Neural progenitor cell (in vitro differentiated cells): ENCODE measurements around the gene GP5. TPM values are rescaled to one million over a fixed set of nuclear protein-coding genes. Genes with fewer than 3 reads are reported as not detected.

Experiments used
- DNase-seq: peaks from one replicate; pipeline ENCODE4 v3.0.0-alpha.2; 2016; ENCODE audit warnings: low spot score
- H2AFZ ChIP-seq: fragments of 200-600 bp; sonication (generic); replicated peaks from 2 replicates; pipeline ENCODE4 v1.6.1; 2016; ENCODE audit warnings: antibody characterized with exemption
- H3F3A ChIP-seq: fragments of 200-600 bp; sonication (generic); 2 replicates; pipeline ENCODE4 v1.6.1; 2016; ENCODE audit warnings: antibody characterized with exemption, low read depth
- H3K27ac ChIP-seq: fragments of 200-600 bp; sonication (generic); 2 replicates; pipeline ENCODE4 v1.5.1; 2016; ENCODE audit warnings: mild to moderate bottlenecking
- H3K27me3 ChIP-seq: fragments of 200-600 bp; sonication (generic); 2 replicates; pipeline ENCODE4 v1.6.1; 2016; ENCODE audit warnings: mild to moderate bottlenecking, moderate library complexity
- H3K36me3 ChIP-seq: fragments of 200-600 bp; sonication (generic); 2 replicates; pipeline ENCODE4 v1.5.1; 2016
- H3K4me1 ChIP-seq: fragments of 200-600 bp; sonication (generic); 2 replicates; pipeline ENCODE4 v1.6.1; 2016; ENCODE audit warnings: mixed run types
- H3K4me2 ChIP-seq: fragments of 200-600 bp; sonication (generic); 2 replicates; pipeline ENCODE4 v1.6.1; 2016
- H3K4me3 ChIP-seq: fragments of 200-600 bp; sonication (generic); 2 replicates; pipeline ENCODE4 v1.5.1; 2016
- H3K79me2 ChIP-seq: fragments of 200-600 bp; sonication (generic); 2 replicates; pipeline ENCODE4 v1.6.1; 2016; ENCODE audit warnings: low read depth
- H3K9ac ChIP-seq: fragments of 200-600 bp; sonication (generic); 2 replicates; pipeline ENCODE4 v1.6.1; 2016
- H3K9me3 ChIP-seq: fragments of 200-600 bp; sonication (generic); 2 replicates; pipeline ENCODE4 v1.5.1; 2016; ENCODE audit warnings: low read depth
- H4K20me1 ChIP-seq: fragments of 200-600 bp; sonication (generic); 2 replicates; pipeline ENCODE4 v1.6.1; 2016; ENCODE audit warnings: low read depth
- H3K27ac Mint-ChIP-seq: 3 replicates; pipeline ENCODE4 v1.8.0; 2021; ENCODE audit warnings: mixed read lengths
- H3K27me3 Mint-ChIP-seq: 2 replicates; pipeline ENCODE4 v1.8.0; 2022; ENCODE audit warnings: low read depth, mild to moderate bottlenecking, inconsistent platforms, moderate library complexity, mixed read lengths; ENCODE audit not compliant: insufficient read depth
- H3K36me3 Mint-ChIP-seq: 3 replicates; pipeline ENCODE4 v1.8.0; 2021; ENCODE audit warnings: mixed read lengths
- H3K4me1 Mint-ChIP-seq: 3 replicates; pipeline ENCODE4 v1.8.0; 2021; ENCODE audit warnings: mixed read lengths
- H3K4me3 Mint-ChIP-seq: 3 replicates; pipeline ENCODE4 v1.8.0; 2021; ENCODE audit warnings: mild to moderate bottlenecking, moderate library complexity, mixed read lengths
- H3K9me3 Mint-ChIP-seq: 3 replicates; pipeline ENCODE4 v1.8.0; 2020; ENCODE audit warnings: mixed read lengths
- CTCF ChIP-seq: fragments of 200-600 bp; sonication (generic); IDR thresholded peaks from 2 replicates; pipeline ENCODE4 v1.5.1; 2017; ENCODE audit warnings: antibody characterized with exemption, mild to moderate bottlenecking
- EZH2 ChIP-seq: fragments of 200-600 bp; sonication (generic); IDR thresholded peaks from 2 replicates; pipeline ENCODE4 v1.6.1; 2017; ENCODE audit warnings: antibody characterized with exemption, mild to moderate bottlenecking, moderate library complexity
- EZH2phosphoT487 ChIP-seq: fragments of 200-600 bp; sonication (generic); IDR thresholded peaks from 2 replicates; pipeline ENCODE4 v1.6.1; 2017; ENCODE audit warnings: antibody characterized with exemption
- total RNA-seq: library from RNA; depleted of rRNA; stranded (reverse); fragments of >200 nt; gene quantifications from 2 replicates; pipeline ENCODE4 v1.2.3, GENCODE V29; 2015; ENCODE audit warnings: low replicate concordance

GP5 gene
- total RNA-seq, 1 donor from 2014 or later, result not detected

- H3K27me3 ChIP-seq, result peaks cover 12% of the 10 kb centered on the region
- no peaks in the 10 kb centered on the region for H3K9me3 ChIP-seq
- H3K4me1 ChIP-seq, result peaks cover 30% of the 10 kb centered on the region
- H4K20me1 ChIP-seq, result no peaks in the 10 kb centered on the region
- H3K27ac ChIP-seq, result no peak overlapping the region
- no peak overlapping the region for H3K9ac ChIP-seq
- H3K27me3 Mint-ChIP-seq, result peaks cover 19% of the 10 kb centered on the region
- no peaks in the 10 kb centered on the region for H3K36me3 ChIP-seq
- no peaks in the 10 kb centered on the region for H3K36me3 Mint-ChIP-seq
- DNase-seq, result peak; percentile 40
- H3K4me3 Mint-ChIP-seq, result no peak overlapping the region
- H3K27ac Mint-ChIP-seq, result no peak overlapping the region
- H3K79me2 ChIP-seq, result no peaks in the 10 kb centered on the region
- H3K4me2 ChIP-seq, result no peak overlapping the region
- H2AFZ ChIP-seq, result no peak overlapping the region
- H3K4me1 Mint-ChIP-seq, result peaks cover 38% of the 10 kb centered on the region
- peaks cover 10% of the 10 kb centered on the region for H3F3A ChIP-seq
- TF ChIP-seq CTCF (no peak), EZH2 (no peak), EZH2phosphoT487 (no peak)
- H3K4me3 ChIP-seq, result no peak overlapping the region
- H3K9me3 Mint-ChIP-seq, result no peaks in the 10 kb centered on the region
Measured at GRCh38 chr3:194367992-194368841, 30.8 kb downstream of the GP5 start.

GRCh38 chr3:194365978-194366490 is 33.0 kb downstream of the GP5 start:
- Histone ChIP-seq H3K4me2 (no peak overlapping the region), H3K4me3 (no peak overlapping the region), H3K79me2 (no peaks in the 10 kb centered on the region), H3K36me3 (no peaks in the 10 kb centered on the region), H3K9me3 (no peaks in the 10 kb centered on the region), H4K20me1 (no peaks in the 10 kb centered on the region), H2AFZ (no peak overlapping the region), H3K27ac (no peak overlapping the region), H3F3A (peaks cover 9% of the 10 kb centered on the region), H3K27me3 (peaks cover 12% of the 10 kb centered on the region), H3K9ac (no peak overlapping the region), H3K4me1 (peaks cover 30% of the 10 kb centered on the region)
- no peaks in the 10 kb centered on the region for H3K9me3 Mint-ChIP-seq
- TF ChIP-seq CTCF (no peak), EZH2phosphoT487 (no peak), EZH2 (no peak)
- peaks cover 12% of the 10 kb centered on the region for H3K27me3 Mint-ChIP-seq
- H3K4me3 Mint-ChIP-seq, result no peak overlapping the region
- peaks cover 38% of the 10 kb centered on the region for H3K4me1 Mint-ChIP-seq
- no peak for DNase-seq
- no peak overlapping the region for H3K27ac Mint-ChIP-seq
- no peaks in the 10 kb centered on the region for H3K36me3 Mint-ChIP-seq

- H3K27me3 ChIP-seq, result peaks cover 12% of the 10 kb centered on the region
- no peak overlapping the region for H3K4me2 ChIP-seq
- peaks cover 6% of the 10 kb centered on the region for H3F3A ChIP-seq
- peaks cover 27% of the 10 kb centered on the region for H3K4me1 ChIP-seq
- peaks cover 11% of the 10 kb centered on the region for H3K27me3 Mint-ChIP-seq
- H3K27ac Mint-ChIP-seq, result no peak overlapping the region
- H3K36me3 ChIP-seq, result no peaks in the 10 kb centered on the region
- H3K9ac ChIP-seq, result no peak overlapping the region
- H3K4me3 Mint-ChIP-seq, result no peak overlapping the region
- no peaks in the 10 kb centered on the region for H4K20me1 ChIP-seq
- H3K4me3 ChIP-seq, result no peak overlapping the region
- peaks cover 34% of the 10 kb centered on the region for H3K4me1 Mint-ChIP-seq
- H3K36me3 Mint-ChIP-seq, result no peaks in the 10 kb centered on the region
- H3K79me2 ChIP-seq, result no peaks in the 10 kb centered on the region
- H3K27ac ChIP-seq, result no peak overlapping the region
- DNase-seq, result no peak
- H3K9me3 Mint-ChIP-seq, result no peaks in the 10 kb centered on the region
- no peaks in the 10 kb centered on the region for H3K9me3 ChIP-seq
- TF ChIP-seq CTCF (no peak), EZH2phosphoT487 (no peak), EZH2 (no peak)
- H2AFZ ChIP-seq, result no peak overlapping the region
Measured at GRCh38 chr3:194365526-194365925, 33.5 kb downstream of the GP5 start.
